WTC11 (cell line): Measurements from ENCODE around the gene SSU72. TPM values are rescaled to one million over a fixed set of nuclear protein-coding genes. Genes with fewer than 3 reads are reported as not detected.

Source experiments
- AFF4 ChIP-seq: sonication (generic); formaldehyde crosslinking; IDR thresholded peaks from 2 replicates; pipeline ENCODE4 v1.8.1; 2023; ENCODE audit warnings: mild to moderate bottlenecking, missing genetic modification reagents, borderline replicate concordance
- ATF1 ChIP-seq: sonication (generic); formaldehyde crosslinking; IDR thresholded peaks from 2 replicates; pipeline ENCODE4 v1.8.1; 2023; ENCODE audit warnings: mild to moderate bottlenecking, moderate library complexity, missing genetic modification reagents
- CDX4 ChIP-seq: fragments of 250-450 bp; sonication (Bioruptor Pico); IDR thresholded peaks from 2 replicates; pipeline ENCODE4 v1.9.0; 2021; ENCODE audit warnings: moderate library complexity, mild to moderate bottlenecking, inconsistent platforms, borderline replicate concordance
- CREB1 ChIP-seq: sonication (generic); formaldehyde crosslinking; IDR thresholded peaks from 2 replicates; pipeline ENCODE4 v1.8.0; 2023; ENCODE audit warnings: mild to moderate bottlenecking, missing genetic modification reagents
- E2F1 ChIP-seq: sonication (generic); formaldehyde crosslinking; IDR thresholded peaks from 2 replicates; pipeline ENCODE4 v1.8.0; 2022; ENCODE audit warnings: mild to moderate bottlenecking, missing genetic modification reagents
- FOXP1 ChIP-seq: sonication (generic); formaldehyde crosslinking; IDR thresholded peaks from 2 replicates; pipeline ENCODE4 v1.8.0; 2022; ENCODE audit warnings: missing genetic modification reagents, mild to moderate bottlenecking, moderate library complexity, borderline replicate concordance
- GRHL2 ChIP-seq: fragments of 250-450 bp; sonication (Bioruptor Pico); IDR thresholded peaks from 2 replicates; pipeline ENCODE4 v1.8.0; 2022; ENCODE audit warnings: mild to moderate bottlenecking, moderate library complexity; ENCODE audit not compliant: insufficient replicate concordance, severe bottlenecking
- HMGA2 ChIP-seq: fragments of 250-450 bp; sonication (Bioruptor Pico); IDR thresholded peaks from 2 replicates; pipeline ENCODE4 v1.4.0; 2021; ENCODE audit warnings: mild to moderate bottlenecking, moderate library complexity
- HMGXB4 ChIP-seq: sonication (generic); formaldehyde crosslinking; IDR thresholded peaks from 2 replicates; pipeline ENCODE4 v1.8.1; 2023; ENCODE audit warnings: mild to moderate bottlenecking, moderate library complexity, missing genetic modification reagents
- PRDM15 ChIP-seq: sonication (generic); formaldehyde crosslinking; IDR thresholded peaks from 2 replicates; pipeline ENCODE4 v1.8.0; 2022; ENCODE audit warnings: missing genetic modification reagents
- RORB ChIP-seq: fragments of 250-450 bp; sonication (Bioruptor Pico); IDR thresholded peaks from 2 replicates; pipeline ENCODE4 v1.9.0; 2021; ENCODE audit warnings: mild to moderate bottlenecking
- SMAD4 ChIP-seq: sonication (generic); formaldehyde crosslinking; IDR thresholded peaks from 2 replicates; pipeline ENCODE4 v1.8.0; 2022; ENCODE audit warnings: mild to moderate bottlenecking, missing genetic modification reagents
- ZBTB43 ChIP-seq: sonication (generic); formaldehyde crosslinking; IDR thresholded peaks from 2 replicates; pipeline ENCODE4 v1.8.1; 2023; ENCODE audit warnings: mild to moderate bottlenecking, missing genetic modification reagents
- ZNF317 ChIP-seq: sonication (generic); formaldehyde crosslinking; IDR thresholded peaks from 2 replicates; pipeline ENCODE4 v1.8.1; 2023; ENCODE audit warnings: low read depth, mild to moderate bottlenecking, moderate library complexity, missing genetic modification reagents, borderline replicate concordance
- ZNF396 ChIP-seq: fragments of 250-450 bp; sonication (Bioruptor Pico); IDR thresholded peaks from 2 replicates; pipeline ENCODE4 v1.8.0; 2021; ENCODE audit warnings: mild to moderate bottlenecking, moderate library complexity, borderline replicate concordance
- ZNF416 ChIP-seq: fragments of 250-450 bp; sonication (Bioruptor Pico); IDR thresholded peaks from 2 replicates; pipeline ENCODE4 v1.9.0; 2021; ENCODE audit warnings: mild to moderate bottlenecking, inconsistent platforms
- ZNF532 ChIP-seq: fragments of 250-450 bp; sonication (Bioruptor Pico); IDR thresholded peaks from 2 replicates; pipeline ENCODE4 v1.9.0; 2021; ENCODE audit warnings: mild to moderate bottlenecking, borderline replicate concordance
- ZSCAN18 ChIP-seq: fragments of 250-450 bp; sonication (Bioruptor Pico); IDR thresholded peaks from 2 replicates; pipeline ENCODE4 v2.1.2; 2022; ENCODE audit warnings: mild to moderate bottlenecking, moderate library complexity
- total RNA-seq: library from RNA; stranded (reverse); gene quantifications from 3 replicates; pipeline ENCODE4 v1.2.3, GENCODE V29; 2021

Gene SSU72
- total RNA-seq, 1 experiment from 2014 or later = 158 TPM

- TF ChIP-seq E2F1 (CRISPR knock-in tag) (no peak), ATF1 (CRISPR knock-in tag) (no peak), PRDM15 (CRISPR knock-in tag) (no peak; the same call in 1 of the 2 replicates), AFF4 (no peak), FOXP1 (CRISPR knock-in tag) (peak; percentile 62), ZNF396 (CRISPR knock-in tag) (no peak), ZSCAN18 (CRISPR knock-in tag) (no peak), ZBTB43 (CRISPR knock-in tag) (no peak), ZNF532 (CRISPR knock-in tag) (no peak), RORB (CRISPR knock-in tag) (no peak), GRHL2 (CRISPR knock-in tag) (no peak), HMGA2 (CRISPR knock-in tag) (no peak), SMAD4 (CRISPR knock-in tag) (no peak), CDX4 (CRISPR knock-in tag) (no peak), ZNF317 (CRISPR knock-in tag) (no peak), CREB1 (CRISPR knock-in tag) (no peak), HMGXB4 (CRISPR knock-in tag) (peak; percentile 80), ZNF416 (CRISPR knock-in tag) (no peak)
Measured at GRCh38 chr1:1615256-1616044, 40.8 kb upstream of the SSU72 start, which contains the start of gene MIB2 (continued).
